Cerebellar cortex (tissue), 1 donor: ENCODE results near the gene CLDND2.
"Not testable (repeated sequence)": the region's sequence is repeated elsewhere in the genome, so short reads cannot be mapped to it uniquely, and the experiment has no call there.

Experiments
- DNase-seq: peaks from one replicate; pipeline ENCODE4 v3.0.0-alpha.2; 2015; ENCODE audit warnings: low spot score

CLDND2 gene, protein sequence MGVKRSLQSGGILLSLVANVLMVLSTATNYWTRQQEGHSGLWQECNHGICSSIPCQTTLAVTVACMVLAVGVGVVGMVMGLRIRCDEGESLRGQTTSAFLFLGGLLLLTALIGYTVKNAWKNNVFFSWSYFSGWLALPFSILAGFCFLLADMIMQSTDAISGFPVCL

DNA sequence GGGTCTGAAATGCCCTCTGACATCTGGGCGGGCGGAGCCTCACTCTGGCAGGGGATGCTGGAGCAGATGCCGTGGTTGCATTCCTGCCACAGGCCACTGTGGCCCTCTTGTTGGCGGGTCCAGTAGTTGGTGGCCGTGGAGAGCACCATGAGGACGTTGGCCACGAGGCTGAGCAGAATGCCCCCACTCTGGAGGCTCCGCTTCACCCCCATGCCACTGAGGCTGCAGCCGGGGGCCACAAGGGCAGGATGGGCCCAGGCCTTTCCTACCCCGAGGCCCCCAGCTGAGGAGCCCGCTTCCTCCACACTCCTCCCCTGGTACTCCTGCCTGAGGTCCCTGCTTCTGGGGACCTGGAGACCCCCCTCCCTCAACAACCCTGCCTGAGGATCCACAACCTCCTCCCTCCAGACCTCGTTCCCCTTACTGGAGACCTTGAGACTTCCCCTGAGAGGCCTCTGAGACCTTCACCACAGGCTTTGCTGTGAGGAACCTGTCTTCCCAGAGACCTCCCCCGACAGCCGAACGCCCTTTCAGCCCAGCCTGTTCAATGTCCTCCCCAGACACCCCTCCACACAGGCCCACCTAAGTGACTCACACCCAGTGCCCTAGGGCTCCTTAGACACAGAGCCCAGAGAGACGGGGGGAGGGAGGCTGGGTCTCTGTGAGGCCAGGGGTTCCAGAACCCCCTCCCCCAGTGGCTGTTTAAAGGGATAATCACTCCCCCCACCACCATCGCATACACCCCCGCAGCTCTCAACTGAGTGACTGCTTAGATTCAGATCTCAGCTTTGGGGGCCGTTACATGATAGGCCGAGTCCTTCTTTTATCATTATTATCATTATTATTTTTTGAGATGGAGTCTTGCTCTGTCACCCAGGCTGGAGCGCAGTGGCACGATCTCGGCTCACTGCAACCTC, at the start of gene CLDND2:
TSS of gene CLDND2 (minus strand) at position 638 of the 917 bp plus-strand sequence. CDS start at position 212, 426 bp downstream.
- no peak for DNase-seq

DNA sequence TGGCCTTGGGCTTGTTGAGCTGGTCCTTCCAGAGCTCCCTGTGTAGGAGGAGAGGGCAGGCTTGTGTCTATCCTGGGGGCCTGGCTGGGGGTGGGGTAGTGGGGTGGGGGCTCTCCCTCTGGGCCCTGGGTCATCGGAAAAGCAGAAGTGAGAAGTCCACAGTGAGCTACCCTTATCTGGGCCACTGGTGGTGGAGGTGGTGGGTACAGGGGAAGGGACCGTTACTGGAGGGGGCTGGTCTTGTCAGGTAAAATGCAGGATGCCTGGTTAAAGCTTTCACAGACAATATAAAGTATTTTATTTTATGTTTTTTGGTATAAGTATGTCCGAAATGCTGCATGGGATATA, 49.0 kb upstream of the CLDND2 start:
- DNase-seq = no peak

DNA sequence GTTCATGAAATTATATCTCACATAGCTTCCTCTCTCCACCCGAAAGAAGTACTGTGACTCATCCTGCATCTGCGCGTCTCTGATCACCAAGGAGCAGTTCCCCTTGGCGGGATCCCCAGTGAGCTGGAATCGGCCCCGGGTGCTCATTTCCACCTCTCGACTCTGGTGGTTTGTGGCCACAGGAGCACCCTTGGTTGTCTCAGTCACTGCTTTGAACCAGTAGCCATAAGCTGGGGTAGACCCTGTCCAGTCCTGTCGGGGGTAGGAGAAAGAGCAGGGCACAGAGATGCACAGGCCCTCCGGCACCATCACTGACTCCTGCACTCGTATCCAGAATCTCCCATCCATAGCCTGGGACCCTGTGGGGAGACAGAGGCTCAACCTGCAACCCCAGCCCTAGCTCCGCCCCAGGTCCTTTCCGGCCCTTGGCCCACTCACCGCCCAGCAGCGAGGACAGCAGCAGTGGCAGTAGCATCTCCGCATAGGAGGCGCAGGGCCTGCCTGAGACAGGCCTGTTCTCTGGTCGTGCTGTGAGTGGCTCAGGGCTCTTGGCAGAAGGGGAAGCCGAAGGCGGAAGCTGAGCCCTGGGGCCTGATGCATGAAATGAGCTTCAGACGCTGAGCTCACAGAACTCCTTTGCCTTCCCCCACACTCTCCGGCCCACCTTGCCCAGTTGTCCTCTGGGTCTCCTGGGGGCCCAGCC, 48.5 kb upstream of the CLDND2 start, which contains the start of gene SIGLEC10:
TSS of gene SIGLEC10 (minus strand) at position 536 of the 703 bp plus-strand sequence. CDS start at position 475, 61 bp downstream.
- no peak for DNase-seq

DNA sequence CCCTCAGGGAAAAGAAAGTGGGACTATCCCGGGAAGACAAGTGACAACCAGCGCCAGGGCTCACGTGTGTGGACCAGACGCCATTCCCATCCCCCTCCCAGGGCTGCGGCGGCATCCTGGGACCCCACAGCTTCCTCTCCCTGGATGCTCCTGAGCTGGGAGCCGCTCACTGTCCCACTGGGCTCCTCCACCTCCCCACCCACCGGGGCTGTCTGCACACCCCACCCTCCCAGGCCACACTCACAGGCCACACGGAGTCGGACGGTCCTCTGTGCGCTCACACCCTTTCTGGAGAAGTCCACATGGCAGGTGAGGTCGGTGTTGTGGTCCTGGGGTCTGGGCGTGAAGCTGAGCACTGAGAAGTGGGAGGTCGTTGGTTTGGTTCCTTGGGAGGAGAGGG, 47.6 kb upstream of the CLDND2 start:
- DNase-seq = not testable (repeated sequence)

DNA sequence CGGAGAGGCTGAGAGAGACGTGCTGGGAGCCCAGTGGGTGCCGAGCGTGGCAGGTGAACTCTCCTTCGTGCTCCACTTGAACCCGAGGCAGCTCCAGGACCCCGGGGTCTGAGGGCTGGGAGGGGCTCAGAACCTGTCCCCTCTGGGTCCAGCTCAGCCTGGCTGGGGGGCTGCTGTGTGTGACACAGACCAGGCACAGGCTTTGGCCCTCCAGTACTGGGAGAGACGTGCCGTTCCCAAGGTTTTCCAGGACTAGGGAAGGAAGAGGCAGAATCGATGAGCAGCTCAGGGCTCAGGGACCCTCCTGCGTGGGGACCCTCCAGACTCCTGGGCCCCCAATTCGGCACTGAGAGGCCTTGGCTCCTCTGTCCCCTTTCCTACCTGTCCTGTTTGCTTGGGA, 46.4 kb upstream of the CLDND2 start:
- DNase-seq = no peak

DNA sequence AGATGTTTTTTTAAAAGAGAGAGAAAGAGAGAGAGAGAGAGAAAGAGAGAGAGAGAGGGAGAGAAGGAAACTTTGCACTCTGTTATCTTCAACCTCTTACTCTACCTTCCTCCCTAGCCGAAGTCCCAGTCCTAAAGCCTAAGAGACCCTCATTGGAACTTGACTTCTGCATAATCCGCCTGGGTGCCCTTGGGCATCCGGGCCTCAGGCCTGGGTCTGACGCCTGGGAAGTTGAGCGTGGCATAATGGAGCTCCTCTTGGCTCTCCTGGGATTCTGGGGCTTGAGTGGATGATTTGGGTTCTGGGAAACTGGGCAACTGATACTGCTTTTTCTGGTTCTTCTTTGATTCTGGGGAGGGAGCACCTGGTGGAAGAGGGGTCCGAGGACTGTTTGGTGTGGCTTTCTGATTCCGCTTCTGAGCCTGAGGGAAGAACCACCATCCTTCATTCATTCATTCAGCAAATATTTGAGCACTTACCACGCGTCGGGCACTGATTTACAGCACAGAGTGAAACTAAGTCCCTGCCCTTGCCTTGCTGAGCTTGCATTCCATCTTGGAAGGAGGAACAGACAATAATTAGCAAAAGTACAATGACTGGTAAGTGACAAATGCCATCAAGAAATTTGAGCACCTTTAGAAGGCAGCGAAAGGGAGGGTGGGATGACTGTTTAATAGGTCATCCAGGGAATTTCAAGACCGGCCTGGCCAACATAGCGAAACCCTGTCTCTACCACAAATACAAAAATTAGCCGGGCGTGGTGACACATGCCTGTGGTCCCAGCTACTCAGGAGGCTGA, 42.3 kb upstream of the CLDND2 start:
- no peak for DNase-seq

DNA sequence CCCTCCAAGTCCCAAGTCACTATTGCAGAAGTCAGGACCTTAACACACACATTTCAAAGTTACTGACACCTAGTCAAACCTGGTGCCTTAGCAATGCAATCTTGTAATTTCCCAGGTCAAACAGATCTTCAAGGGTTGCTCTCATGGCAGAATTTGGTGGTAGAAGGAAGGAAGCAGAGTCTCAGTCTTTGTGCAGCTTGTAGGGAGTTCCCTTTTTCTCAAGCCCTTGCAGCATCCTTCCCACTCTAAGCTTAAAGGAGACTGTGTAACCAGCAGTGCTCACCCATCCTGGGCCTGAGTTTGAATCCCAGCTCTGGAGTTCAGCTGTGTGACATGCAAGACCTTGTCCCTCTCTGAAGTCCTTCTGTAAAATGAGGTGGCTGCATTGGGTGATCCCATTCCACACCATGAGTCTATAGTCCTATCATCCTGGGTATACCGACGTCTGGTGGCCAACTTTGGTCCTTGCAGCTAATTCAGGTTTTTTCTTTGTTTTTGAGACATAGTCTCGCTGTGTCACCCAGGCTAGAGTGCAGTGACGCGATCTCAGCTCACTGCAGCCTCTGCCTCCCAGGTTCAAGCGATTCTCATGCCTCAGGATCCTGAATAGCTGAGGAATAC, 38.8 kb upstream of the CLDND2 start:
- peak; percentile 67 for DNase-seq

DNA sequence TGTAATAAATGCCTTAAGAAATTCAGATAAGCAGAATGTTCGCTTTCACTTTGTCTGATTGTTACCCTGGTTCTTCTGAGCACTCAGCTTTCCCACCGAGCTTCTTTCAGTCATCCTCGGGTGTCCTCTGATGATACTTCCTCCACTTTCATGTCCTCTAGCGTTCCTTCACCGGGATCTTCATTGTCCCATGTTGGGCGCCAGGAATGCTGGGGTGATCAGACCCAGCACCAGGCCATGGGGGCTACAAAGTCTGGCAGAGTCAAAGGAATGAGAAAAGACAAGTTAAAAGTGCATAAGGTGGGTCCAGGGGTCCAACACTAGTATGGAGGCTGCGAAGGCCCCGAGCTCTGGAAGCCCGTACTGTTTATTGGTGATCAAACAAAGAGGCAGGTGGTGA, 33.3 kb upstream of the CLDND2 start:
- no peak for DNase-seq

DNA sequence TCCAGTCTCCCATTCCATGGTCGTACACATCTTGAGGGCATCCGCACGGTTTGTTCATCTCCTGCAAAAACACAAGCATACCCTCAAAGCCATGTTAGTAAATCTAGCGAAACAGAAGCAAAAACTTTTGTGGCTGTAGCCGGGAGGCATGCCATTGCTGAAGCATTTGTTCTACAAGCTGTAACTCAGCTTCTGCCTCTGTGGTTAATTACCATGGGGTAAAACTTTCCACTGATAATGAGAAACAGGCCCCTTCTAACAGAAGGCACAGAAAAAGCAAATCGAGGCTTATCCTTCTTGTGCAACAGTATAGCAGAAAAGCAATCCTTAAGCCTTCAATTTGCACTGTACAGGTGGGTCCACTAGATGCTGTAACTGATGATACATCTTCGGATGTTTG, 31.1 kb upstream of the CLDND2 start:
- not testable (repeated sequence) for DNase-seq

DNA sequence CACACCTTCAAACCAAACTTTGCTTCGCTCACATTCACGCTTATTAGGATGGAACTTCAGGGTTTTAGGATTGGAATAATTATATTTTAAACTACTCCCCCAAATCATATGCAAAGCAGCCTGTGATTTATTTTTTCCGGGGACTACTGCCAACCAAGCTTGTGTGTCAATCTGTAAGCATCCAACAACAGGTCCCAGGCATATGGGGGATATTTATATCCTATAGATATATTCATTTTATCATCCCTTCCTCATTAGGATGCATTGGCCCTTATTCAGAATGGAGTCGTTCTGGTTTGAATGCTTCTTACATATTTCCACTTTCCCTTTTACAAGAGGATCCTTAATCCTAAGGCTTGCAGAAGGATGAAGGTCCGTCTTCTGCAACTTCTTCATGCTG, 30.4 kb upstream of the CLDND2 start:
- DNase-seq = no peak

DNA sequence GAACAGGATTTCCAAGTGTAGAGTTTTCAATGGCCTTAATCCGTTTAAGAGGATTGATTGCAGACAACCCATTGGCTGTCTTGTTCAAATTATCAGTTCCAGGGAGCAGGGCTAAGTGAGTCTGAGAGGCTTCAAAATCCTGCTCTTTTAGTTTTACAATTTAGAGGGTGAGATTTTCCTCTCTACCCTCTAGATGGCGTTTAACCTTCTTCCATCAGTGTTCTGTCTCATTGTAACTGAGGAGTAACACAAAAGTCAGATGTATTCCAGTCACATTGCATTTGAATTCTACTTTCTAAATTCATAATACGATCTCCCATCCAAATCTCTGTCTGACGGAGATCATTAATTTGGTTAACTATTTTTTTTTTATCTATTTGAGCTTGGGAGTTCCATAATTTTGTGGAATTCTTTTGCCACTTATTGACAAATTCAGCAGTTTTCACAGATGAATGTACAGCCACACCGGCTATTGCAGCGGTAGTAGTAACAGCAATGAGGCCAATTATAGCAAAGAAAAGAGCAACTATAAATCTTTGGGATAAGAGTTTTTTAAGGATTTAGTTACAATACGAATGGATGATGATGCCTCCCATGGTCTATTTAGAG, 29.4 kb upstream of the CLDND2 start:
- DNase-seq = peak; percentile 69

DNA sequence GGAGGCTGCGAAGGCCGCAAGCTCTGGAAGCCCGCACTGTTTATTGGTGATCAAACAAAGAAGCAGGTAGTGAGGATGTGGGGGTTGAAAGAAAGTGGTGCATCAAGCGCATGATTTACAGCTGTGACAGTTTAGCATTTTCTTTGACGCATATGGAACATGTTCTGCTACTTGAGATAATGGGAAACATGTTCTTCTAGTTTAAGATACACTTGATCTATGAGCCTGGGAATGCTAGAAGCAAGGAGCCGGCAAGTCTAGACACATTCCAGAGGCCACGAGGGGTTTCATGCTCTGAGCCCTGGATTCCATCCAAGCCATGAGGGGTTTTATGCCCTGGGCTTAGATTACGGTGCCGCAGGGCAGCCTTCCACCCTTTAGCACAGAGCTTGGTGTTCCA, 28.6 kb upstream of the CLDND2 start:
- DNase-seq = peak; percentile 36

DNA sequence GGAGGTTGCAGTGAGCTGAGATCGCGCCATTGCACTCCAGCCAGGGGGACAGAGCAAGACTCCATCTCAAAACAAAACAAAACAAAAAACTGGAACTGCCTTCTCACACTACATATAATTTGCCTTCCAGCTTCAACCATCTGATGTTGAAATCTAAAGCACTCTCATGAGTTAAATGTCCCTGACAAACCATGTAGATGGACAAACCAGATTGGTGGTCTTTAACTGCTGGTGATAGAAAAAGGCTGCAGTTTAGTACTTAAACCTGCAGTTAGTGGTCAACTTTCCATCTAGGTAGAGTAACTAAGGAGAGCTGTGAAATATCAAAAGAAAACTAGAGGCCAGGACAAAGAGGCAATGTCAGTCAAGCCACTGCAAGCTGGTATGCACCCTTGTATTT, 27.4 kb upstream of the CLDND2 start:
- no peak for DNase-seq

DNA sequence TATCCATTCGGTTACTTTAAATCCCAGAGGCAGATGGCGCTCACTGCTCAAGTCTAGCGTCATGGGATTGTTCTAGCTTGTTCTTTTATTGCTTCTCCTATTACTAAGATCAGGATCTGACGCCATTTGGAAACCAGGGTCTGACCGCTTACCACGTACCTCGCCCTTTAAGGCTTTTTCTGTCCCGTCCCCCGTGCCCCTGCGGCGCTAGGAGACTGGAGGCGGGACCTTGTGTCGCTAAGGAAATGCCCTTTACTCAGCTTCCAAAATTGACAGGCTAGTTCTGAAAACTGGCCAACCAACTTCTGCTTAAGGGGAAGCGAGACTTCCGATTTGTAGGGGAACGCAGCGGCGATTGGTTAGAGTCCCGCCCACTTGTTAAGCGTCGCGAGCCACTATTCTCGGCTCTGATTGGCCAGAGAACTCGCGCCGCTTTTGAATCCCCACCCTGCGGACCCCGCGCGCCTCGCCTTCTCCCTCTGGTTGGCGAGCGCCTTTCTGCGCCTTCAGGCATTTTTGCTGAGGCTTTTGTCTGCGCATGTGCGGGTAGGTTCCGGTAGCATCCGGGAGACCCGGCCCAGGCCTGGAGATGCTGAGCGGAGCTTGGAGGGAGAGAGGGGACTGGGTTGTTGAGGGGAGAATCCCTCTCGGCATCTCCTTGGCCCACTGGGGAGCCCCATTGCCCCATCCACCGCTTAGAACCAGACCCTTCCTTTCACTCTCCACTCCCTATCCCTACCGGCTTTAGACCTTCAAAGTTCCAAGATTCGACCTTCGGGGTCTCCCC, 25.4 kb upstream of the CLDND2 start:
- DNase-seq = peak; percentile 100

DNA sequence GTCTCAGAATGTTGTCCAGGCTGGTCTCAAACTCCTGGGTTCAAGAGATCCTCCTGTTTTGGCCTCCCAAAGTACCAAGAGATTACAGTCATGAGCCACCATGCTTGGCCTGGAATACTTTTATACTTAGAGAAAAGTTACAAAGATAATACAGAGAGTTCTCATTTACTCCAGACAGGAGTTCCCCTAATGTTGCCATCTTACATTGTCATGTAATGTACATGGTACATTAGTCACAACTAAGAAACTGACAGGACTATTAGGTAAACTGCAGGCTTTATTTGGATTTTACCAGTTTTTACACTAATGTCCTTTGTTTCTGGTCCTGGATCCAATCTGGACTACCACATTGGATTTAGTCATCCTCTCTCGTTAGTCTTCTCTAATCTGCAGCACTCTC, 23.9 kb upstream of the CLDND2 start:
- no peak for DNase-seq

DNA sequence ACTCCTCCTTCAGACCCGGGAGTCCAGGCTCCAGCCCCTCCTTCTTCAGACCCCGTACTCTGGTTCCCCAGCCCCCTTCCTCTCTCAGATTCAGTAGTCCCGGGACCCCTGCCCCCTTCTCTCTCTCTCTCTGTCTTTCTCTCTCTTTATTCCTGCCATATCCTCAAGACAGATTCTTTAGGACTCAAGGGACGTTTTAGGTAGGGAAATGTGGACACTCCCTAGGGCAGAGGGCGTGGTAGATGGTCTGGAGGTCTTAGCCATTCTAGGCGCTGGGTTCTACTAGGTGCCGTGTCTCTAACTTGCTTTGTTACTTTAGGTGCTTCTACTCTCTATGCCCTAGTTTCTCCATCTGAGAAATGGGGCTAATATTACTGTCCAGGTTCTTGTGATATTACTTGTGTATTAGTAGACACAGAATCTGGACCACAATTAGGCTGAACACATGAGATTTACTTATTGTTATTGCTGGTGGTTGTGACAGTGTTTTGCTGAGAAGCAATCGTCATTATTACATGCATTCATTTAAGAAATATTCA, 22.3 kb upstream of the CLDND2 start:
- no peak for DNase-seq

DNA sequence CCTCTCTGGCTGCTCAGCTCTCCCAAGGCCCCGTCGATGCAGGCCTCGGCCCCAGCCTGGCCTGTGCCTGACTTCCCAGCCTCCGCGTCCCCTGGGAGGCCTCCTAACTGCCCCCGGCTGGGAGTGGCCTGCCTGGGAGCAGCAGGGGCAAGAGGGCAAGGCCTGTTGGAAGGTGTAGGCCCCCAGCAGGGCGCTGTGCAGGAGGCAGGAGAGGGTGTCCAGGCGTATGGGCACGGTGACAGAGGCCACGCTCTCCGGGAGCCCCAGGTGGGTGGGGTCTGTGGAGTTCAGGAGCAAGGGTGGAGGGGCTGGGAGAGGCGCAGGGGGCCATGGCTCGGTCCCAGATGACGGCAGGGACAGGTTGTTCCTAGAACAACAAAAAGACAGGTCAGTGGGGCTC, 20.3 kb upstream of the CLDND2 start:
- no peak for DNase-seq

DNA sequence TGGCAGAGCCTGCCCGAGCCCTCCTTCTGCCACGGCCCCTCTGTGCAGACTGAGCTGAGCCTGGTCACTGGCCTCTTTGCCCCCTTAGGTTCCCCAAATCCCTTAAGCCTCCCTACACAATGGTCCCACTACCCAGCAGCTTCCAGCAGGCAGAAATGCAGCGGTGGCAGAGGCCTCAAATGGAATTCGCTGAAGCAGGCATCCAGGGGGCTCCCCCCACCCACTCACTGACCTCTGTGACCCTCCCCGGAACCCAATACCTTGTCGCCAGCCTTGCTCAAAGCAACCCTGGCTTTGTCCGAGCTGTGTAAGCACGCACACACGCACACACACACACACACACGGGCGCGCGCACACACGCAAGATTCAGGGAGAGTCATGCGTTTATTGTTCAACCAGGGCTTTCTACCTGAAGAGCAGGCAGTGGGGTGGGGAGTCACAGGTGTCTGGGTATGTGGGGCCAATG, 19.2 kb upstream of the CLDND2 start, which contains the start of gene LIM2:
TSS of gene LIM2 (minus strand) at position 51 of the 466 bp plus-strand sequence. CDS start 531 bp downstream, outside the sequence.
- no peak for DNase-seq

DNA sequence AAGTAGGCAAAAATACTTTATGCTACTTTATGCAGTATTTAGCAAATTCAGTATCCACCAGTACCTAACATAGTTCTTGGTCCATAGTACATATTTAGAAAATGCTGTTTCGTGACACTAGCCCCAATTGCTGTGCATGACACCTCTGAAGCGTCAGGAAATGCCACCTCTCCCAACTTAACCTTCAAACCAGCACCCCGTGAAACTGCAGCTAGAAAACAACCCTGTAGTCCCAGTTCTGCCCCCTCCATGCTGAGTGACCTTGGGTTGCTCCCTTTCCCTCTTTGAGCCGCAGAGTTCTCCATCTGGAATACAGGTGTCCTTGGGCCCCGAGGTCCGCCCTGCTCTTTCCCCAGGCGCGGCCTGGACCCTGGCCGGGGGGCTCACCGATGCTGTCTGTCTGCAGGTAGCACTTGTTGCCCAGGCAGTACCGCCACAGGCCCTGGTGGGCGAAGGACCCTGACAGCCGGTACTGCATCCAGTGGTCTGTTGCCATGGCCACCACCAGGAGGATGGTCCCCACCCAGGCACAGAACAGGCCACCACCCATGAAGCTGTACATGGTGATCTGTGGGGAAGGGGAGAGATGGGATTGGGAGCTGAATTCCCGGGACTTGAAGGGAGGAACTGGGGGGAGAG, 18.2 kb upstream of the CLDND2 start:
- no peak for DNase-seq
